K562 (cell line): Measurements from ENCODE around the gene TXN2. TPM values are rescaled to one million over a fixed set of nuclear protein-coding genes. Genes with fewer than 3 reads are reported as not detected.
A peak's percentile ranks its signal among the peaks of the same experiment; 100 is the strongest.

Experiments used
- ADNP ChIP-seq: fragments of 200-800 bp; sonication (Bioruptor generic); IDR thresholded peaks from 2 replicates; pipeline ENCODE4 v1.6.1; 2016; ENCODE audit warnings: missing genetic modification characterization, missing compliant biosample characterization
- BMI1 ChIP-seq: fragments of 150-350 bp; IDR thresholded peaks from 2 replicates; pipeline ENCODE4 v1.6.1; 2014; ENCODE audit warnings: low read length
- CBX5 ChIP-seq: IDR thresholded peaks from 2 replicates; pipeline ENCODE4 v1.6.1; 2014; ENCODE audit warnings: low read depth, borderline replicate concordance
- ERF ChIP-seq: fragments of 450-650 bp; formaldehyde crosslinking; IDR thresholded peaks from 2 replicates; pipeline ENCODE4 v1.4.0; 2020; ENCODE audit warnings: mild to moderate bottlenecking, mixed read lengths
- FUS ChIP-seq: fragments of 200-400 bp; formaldehyde crosslinking; optimal IDR thresholded peaks from 2 replicates; pipeline ENCODE3; 2017; ENCODE audit warnings: low read depth, low read length
- KDM5B ChIP-seq: fragments of 200-600 bp; sonication (generic); IDR thresholded peaks from 2 replicates; pipeline ENCODE4 v1.6.1; 2012; ENCODE audit warnings: low read depth, mild to moderate bottlenecking, moderate library complexity, low read length, control low read depth, inconsistent platforms; ENCODE audit not compliant: insufficient replicate concordance
- KLF16 ChIP-seq: IDR thresholded peaks from 2 replicates; pipeline ENCODE4 v1.6.1; 2016; ENCODE audit warnings: antibody characterized with exemption
- PBX2 ChIP-seq, 2 experiments: IDR thresholded peaks in 1 of 2; conservative IDR thresholded peaks in 1 of 2; 2 replicates each; pipeline ENCODE4 v1.6.1; 2016; ENCODE audit warnings: low read depth in 2 of 2, mild to moderate bottlenecking in 1 of 2, missing compliant biosample characterization in 1 of 2, missing genetic modification characterization in 1 of 2, moderate library complexity in 1 of 2
- SRSF3 ChIP-seq: fragments of 200-400 bp; formaldehyde crosslinking; IDR thresholded peaks from 2 replicates; pipeline ENCODE4 v1.6.1; 2016; ENCODE audit warnings: mild to moderate bottlenecking, low read length, moderate library complexity; ENCODE audit not compliant: insufficient read depth
- ZKSCAN8 ChIP-seq: fragments of 200-800 bp; sonication (Bioruptor generic); IDR thresholded peaks from 2 replicates; pipeline ENCODE4 v1.6.1; 2016; ENCODE audit warnings: missing genetic modification characterization, missing compliant biosample characterization
- polyA plus RNA-seq, 8 experiments: library from polyadenylated mRNA; depleted of rRNA in 4 of 8; stranded (reverse) in 5 of 8; unstranded in 3 of 8; fragments of >200 nt; fragmentation: Nextera tagmentation in 2 of 8; fragmentation: Illumina TruSeq in 1 of 8; extraction: Ambion mirVana in 2 of 8; extraction: Trizol in 1 of 8; gene quantifications; 2 replicates each; pipeline versions ENCODE4 v1.2.1 to v1.2.3, GENCODE V29; 2011 to 2014; ENCODE audit warnings: inconsistent platforms in 1 of 8, missing spikeins in 1 of 8
- total RNA-seq, 7 experiments: library from RNA; depleted of rRNA in 6 of 7; stranded (reverse); fragments of >200 nt in 6 of 7; fragmentation: Illumina TruSeq in 2 of 7; extraction: Trizol in 2 of 7; gene quantifications; 2 replicates each; pipeline versions ENCODE4 v1.2.1 to v1.2.3, GENCODE V29; 2011 to 2021; ENCODE audit warnings: low replicate concordance in 1 of 7
- TF ChIP-seq, protein P1 (sequence below): fragments of 250-450 bp; sonication (Bioruptor Pico); IDR thresholded peaks from 2 replicates; pipeline ENCODE4 v1.5.0; 2022; ENCODE audit warnings: mild to moderate bottlenecking
- TF ChIP-seq, protein P2 (sequence below): fragments of 250-450 bp; sonication (Bioruptor Pico); IDR thresholded peaks from 2 replicates; pipeline ENCODE4 v1.6.1; 2021; ENCODE audit warnings: mild to moderate bottlenecking
- TF ChIP-seq, protein P3 (sequence below): sonication (generic); formaldehyde crosslinking; IDR thresholded peaks from 2 replicates; pipeline ENCODE4 v1.8.1; 2023; ENCODE audit warnings: missing genetic modification reagents, mild to moderate bottlenecking, borderline replicate concordance
- TF ChIP-seq, protein P4 (sequence below): fragments of 450-650 bp; IDR thresholded peaks from 2 replicates; pipeline ENCODE4 v1.6.1; 2018; ENCODE audit warnings: mild to moderate bottlenecking, low read depth; ENCODE audit not compliant: partially characterized antibody

TXN2 gene
- total and polyA plus RNA-seq, 9 of the 15 experiments (the other 6 are each of a cell fraction or from before 2014, with no cell fraction given) = 48.5 to 399 (median 118) TPM

DNA sequence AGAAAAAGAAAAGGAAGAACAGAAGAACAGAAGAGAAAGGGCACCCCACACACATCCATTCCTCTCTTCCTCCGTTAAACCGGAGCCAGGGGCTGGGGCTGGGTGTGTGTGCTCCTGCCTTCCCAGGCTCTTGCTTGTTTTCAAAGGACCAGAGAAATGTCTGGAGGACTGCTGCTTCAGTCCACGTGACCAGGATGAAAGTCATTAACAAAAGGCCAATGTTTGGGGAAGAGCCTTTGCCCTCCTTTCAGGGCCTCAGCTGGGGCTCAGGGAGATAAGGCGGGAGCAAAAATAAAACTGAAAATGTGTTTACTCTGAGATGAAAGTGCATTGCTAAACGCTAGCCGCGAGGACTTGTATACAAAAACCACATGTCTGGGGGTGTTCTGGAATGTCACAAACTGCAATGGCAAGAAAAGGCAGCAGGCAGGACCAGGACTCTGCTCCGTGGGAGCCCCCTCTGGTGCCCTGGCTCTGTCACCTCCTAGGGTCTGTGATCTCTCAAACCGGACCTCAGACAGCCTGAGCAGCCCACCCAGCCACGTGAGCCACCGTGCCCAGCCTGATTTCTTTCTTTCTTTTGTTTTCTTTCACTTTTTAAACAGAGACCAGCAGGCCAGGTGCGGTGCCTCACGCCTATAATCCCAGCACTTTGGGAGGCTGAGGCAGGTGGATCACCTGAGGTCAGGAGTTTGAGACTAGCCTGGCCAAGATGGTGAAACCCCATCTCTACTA lies 62.1 kb downstream of the TXN2 start (continued):
- TF ChIP-seq, protein P1, sequence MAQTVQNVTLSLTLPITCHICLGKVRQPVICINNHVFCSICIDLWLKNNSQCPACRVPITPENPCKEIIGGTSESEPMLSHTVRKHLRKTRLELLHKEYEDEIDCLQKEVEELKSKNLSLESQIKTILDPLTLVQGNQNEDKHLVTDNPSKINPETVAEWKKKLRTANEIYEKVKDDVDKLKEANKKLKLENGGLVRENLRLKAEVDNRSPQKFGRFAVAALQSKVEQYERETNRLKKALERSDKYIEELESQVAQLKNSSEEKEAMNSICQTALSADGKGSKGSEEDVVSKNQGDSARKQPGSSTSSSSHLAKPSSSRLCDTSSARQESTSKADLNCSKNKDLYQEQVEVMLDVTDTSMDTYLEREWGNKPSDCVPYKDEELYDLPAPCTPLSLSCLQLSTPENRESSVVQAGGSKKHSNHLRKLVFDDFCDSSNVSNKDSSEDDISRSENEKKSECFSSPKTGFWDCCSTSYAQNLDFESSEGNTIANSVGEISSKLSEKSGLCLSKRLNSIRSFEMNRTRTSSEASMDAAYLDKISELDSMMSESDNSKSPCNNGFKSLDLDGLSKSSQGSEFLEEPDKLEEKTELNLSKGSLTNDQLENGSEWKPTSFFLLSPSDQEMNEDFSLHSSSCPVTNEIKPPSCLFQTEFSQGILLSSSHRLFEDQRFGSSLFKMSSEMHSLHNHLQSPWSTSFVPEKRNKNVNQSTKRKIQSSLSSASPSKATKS (CRISPR knock-in tag) = no peak
- TF ChIP-seq SRSF3 = no peak
- no peak for TF ChIP-seq ERF (CRISPR knock-in tag)
- TF ChIP-seq, protein P2, sequence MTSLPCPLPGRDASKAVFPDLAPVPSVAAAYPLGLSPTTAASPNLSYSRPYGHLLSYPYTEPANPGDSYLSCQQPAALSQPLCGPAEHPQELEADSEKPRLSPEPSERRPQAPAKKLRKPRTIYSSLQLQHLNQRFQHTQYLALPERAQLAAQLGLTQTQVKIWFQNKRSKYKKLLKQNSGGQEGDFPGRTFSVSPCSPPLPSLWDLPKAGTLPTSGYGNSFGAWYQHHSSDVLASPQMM = no peak
- no peak for TF ChIP-seq ADNP (tag)
- no peak for TF ChIP-seq CBX5
- TF ChIP-seq, protein P3, sequence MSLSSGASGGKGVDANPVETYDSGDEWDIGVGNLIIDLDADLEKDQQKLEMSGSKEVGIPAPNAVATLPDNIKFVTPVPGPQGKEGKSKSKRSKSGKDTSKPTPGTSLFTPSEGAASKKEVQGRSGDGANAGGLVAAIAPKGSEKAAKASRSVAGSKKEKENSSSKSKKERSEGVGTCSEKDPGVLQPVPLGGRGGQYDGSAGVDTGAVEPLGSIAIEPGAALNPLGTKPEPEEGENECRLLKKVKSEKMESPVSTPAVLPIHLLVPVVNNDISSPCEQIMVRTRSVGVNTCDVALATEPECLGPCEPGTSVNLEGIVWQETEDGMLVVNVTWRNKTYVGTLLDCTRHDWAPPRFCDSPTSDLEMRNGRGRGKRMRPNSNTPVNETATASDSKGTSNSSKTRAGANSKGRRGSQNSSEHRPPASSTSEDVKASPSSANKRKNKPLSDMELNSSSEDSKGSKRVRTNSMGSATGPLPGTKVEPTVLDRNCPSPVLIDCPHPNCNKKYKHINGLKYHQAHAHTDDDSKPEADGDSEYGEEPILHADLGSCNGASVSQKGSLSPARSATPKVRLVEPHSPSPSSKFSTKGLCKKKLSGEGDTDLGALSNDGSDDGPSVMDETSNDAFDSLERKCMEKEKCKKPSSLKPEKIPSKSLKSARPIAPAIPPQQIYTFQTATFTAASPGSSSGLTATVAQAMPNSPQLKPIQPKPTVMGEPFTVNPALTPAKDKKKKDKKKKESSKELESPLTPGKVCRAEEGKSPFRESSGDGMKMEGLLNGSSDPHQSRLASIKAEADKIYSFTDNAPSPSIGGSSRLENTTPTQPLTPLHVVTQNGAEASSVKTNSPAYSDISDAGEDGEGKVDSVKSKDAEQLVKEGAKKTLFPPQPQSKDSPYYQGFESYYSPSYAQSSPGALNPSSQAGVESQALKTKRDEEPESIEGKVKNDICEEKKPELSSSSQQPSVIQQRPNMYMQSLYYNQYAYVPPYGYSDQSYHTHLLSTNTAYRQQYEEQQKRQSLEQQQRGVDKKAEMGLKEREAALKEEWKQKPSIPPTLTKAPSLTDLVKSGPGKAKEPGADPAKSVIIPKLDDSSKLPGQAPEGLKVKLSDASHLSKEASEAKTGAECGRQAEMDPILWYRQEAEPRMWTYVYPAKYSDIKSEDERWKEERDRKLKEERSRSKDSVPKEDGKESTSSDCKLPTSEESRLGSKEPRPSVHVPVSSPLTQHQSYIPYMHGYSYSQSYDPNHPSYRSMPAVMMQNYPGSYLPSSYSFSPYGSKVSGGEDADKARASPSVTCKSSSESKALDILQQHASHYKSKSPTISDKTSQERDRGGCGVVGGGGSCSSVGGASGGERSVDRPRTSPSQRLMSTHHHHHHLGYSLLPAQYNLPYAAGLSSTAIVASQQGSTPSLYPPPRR (CRISPR knock-in tag) = no peak
- TF ChIP-seq KDM5B = no peak
- TF ChIP-seq FUS = no peak
- no peak for TF ChIP-seq PBX2 (CRISPR knock-in tag; IDR thresholded peaks at IDR 0.05; ENCODE audit: low read depth)
- no peak for TF ChIP-seq PBX2 (tag; conservative IDR thresholded peaks at IDR 0.05; ENCODE audit: low read depth)
- TF ChIP-seq, protein P4, sequence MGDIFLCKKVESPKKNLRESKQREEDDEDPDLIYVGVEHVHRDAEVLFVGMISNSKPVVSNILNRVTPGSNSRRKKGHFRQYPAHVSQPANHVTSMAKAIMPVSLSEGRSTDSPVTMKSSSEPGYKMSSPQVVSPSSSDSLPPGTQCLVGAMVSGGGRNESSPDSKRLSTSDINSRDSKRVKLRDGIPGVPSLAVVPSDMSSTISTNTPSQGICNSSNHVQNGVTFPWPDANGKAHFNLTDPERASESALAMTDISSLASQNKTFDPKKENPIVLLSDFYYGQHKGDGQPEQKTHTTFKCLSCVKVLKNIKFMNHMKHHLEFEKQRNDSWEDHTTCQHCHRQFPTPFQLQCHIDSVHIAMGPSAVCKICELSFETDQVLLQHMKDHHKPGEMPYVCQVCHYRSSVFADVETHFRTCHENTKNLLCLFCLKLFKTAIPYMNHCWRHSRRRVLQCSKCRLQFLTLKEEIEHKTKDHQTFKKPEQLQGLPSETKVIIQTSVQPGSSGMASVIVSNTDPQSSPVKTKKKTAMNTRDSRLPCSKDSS = no peak
- no peak for TF ChIP-seq BMI1
- 0 out of 2 replicates have a peak, but pooled peaks have one; percentile 39 for TF ChIP-seq KLF16
- no peak for TF ChIP-seq ZKSCAN8 (CRISPR knock-in tag)
